GM12878 (cell line): ENCODE measurements around the gene ZNF548. TPM values are rescaled to one million over a fixed set of nuclear protein-coding genes. Genes with fewer than 3 reads are reported as not detected.

Source experiments
- ATF2 ChIP-seq: IDR thresholded peaks from 2 replicates; pipeline ENCODE4 v1.6.1; 2012; ENCODE audit warnings: low read length, inconsistent platforms
- CEBPZ ChIP-seq: fragments of 150-350 bp; IDR thresholded peaks from 2 replicates; pipeline ENCODE4 v1.6.1; 2016; ENCODE audit warnings: low read depth, low read length
- CTCF ChIP-seq, 3 experiments: IDR thresholded peaks in 2 of 3; conservative IDR thresholded peaks in 1 of 3; 2 replicates each; pipeline ENCODE4 v1.5.1; 2011; ENCODE audit warnings: low read depth in 3 of 3, low read length in 3 of 3, mild to moderate bottlenecking in 3 of 3, control low read depth in 2 of 3, moderate library complexity in 2 of 3, inconsistent platforms in 1 of 3, mixed read lengths in 1 of 3; ENCODE audit not compliant: control insufficient read depth in 2 of 3, insufficient read depth in 1 of 3; ENCODE audit errors: extremely low read depth in 1 of 3
- HCFC1 ChIP-seq: fragments of 150-350 bp; IDR thresholded peaks from 2 replicates; pipeline ENCODE4 v1.6.1; 2014; ENCODE audit warnings: low read length
- KDM1A ChIP-seq: fragments of 200-600 bp; sonication (generic); IDR thresholded peaks from 2 replicates; pipeline ENCODE4 v1.6.1; 2016; ENCODE audit warnings: borderline replicate concordance
- SIX5 ChIP-seq: IDR thresholded peaks from 2 replicates; pipeline ENCODE4 v1.6.1; 2011; ENCODE audit warnings: mild to moderate bottlenecking, low read depth, low read length, moderate library complexity; ENCODE audit not compliant: severe bottlenecking
- SREBF1 ChIP-seq: IDR thresholded peaks from 2 replicates; pipeline ENCODE4 v1.6.1; 2012; ENCODE audit warnings: mild to moderate bottlenecking, low read length
- TAF1 ChIP-seq: IDR thresholded peaks from 2 replicates; pipeline ENCODE4 v1.6.1; 2011; ENCODE audit warnings: mild to moderate bottlenecking, low read depth, low read length, borderline replicate concordance
- TARDBP ChIP-seq: IDR thresholded peaks from 2 replicates; pipeline ENCODE4 v1.6.1; 2016; ENCODE audit warnings: borderline replicate concordance
- ZNF592 ChIP-seq: fragments of 450-650 bp; IDR thresholded peaks from 2 replicates; pipeline ENCODE4 v1.6.1; 2017; ENCODE audit warnings: mild to moderate bottlenecking, moderate library complexity
- polyA plus RNA-seq, 11 experiments: library from polyadenylated mRNA; depleted of rRNA in 4 of 11; unstranded in 6 of 11; stranded (reverse) in 5 of 11; fragments of >200 nt; fragmentation: Nextera tagmentation in 4 of 11; fragmentation: Illumina TruSeq in 1 of 11; extraction: Ambion mirVana in 4 of 11; extraction: Trizol in 1 of 11; gene quantifications; 1 replicate in 1 of 11; 2 replicates in 10 of 11; pipeline versions ENCODE4 v1.2.1 to v1.2.3, GENCODE V29; 2011 to 2016; ENCODE audit warnings: inconsistent platforms in 2 of 11, missing spikeins in 2 of 11, low read depth in 1 of 11
- total RNA-seq, 4 experiments: library from RNA; depleted of rRNA in 3 of 4; stranded (reverse); fragments of >200 nt in 3 of 4; fragmentation: Illumina TruSeq in 1 of 4; extraction: Trizol in 1 of 4; gene quantifications; 2 replicates each; pipeline versions ENCODE4 v1.2.1 to v1.2.3, GENCODE V29; 2013 to 2021
- TF ChIP-seq, protein P1 (sequence below): fragments of 450-650 bp; IDR thresholded peaks from 2 replicates; pipeline ENCODE4 v1.6.1; 2016; ENCODE audit warnings: mild to moderate bottlenecking, moderate library complexity, borderline replicate concordance

The ZNF548 gene
- total and polyA plus RNA-seq, 10 of the 15 experiments (the other 5 are each of a cell fraction or from before 2014, with no cell fraction given) = 3.9 to 44.8 (median 16.5) TPM

DNA sequence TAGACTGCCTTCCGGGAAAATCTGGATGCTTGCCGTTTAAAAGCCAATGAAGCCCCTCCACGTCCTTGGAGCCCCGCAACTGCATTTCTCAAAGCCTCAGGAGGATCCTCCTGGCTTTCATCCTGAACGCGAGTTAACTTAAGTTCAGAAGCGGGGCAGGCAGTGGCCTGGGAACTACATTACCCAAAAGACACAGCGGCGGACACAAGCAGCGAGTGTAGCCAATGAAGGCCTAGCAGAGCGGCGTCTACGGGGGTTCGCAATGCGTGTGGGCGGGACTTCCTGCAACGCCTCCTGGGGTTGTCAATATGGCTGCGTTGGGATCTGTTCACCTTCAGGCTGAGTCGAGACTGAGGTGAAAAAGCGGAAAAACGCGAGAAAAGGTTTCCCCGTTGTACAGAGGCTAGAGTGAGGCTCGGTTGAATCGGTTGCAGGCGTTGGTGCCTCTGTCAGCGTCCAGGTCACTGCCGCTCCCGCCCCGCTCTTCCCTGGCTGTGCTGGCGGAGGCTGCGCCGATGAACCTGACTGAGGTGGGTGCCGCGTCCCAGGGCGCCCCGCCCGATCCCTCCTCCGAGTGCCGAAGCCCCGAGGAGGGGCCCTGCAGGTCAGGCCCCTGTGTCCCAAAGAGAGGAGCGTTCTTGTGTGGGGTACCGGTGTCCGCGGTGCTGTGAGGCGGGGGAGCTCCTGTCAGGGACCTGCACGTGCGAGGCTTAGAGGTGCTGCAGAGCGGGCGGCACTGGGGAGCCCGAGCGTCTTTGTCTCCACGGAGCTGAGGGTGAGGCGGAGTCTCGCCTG is 21.4 kb downstream of the ZNF548 start, which contains the start of gene ZNF17 (continued):
- no peak for TF ChIP-seq ATF2
- peak; percentile 73 for TF ChIP-seq CEBPZ
- no peak for TF ChIP-seq CTCF (IDR thresholded peaks at IDR 0.05 in 2 of 3, conservative IDR thresholded peaks at IDR 0.05 in 1 of 3; ENCODE audit: control insufficient read depth in 2 of 3, extremely low read depth in 1 of 3, insufficient read depth in 1 of 3, low read depth in 3 of 3, low read length in 3 of 3)
- TF ChIP-seq TARDBP = peak; percentile 53; the same call in 1 of the 2 replicates
- peak; percentile 93 for TF ChIP-seq HCFC1
- peak; percentile 92 for TF ChIP-seq SIX5
- no peak for TF ChIP-seq KDM1A
- TF ChIP-seq ZNF592 = no peak
- TF ChIP-seq SREBF1 = peak; percentile 67
- TF ChIP-seq, protein P1, sequence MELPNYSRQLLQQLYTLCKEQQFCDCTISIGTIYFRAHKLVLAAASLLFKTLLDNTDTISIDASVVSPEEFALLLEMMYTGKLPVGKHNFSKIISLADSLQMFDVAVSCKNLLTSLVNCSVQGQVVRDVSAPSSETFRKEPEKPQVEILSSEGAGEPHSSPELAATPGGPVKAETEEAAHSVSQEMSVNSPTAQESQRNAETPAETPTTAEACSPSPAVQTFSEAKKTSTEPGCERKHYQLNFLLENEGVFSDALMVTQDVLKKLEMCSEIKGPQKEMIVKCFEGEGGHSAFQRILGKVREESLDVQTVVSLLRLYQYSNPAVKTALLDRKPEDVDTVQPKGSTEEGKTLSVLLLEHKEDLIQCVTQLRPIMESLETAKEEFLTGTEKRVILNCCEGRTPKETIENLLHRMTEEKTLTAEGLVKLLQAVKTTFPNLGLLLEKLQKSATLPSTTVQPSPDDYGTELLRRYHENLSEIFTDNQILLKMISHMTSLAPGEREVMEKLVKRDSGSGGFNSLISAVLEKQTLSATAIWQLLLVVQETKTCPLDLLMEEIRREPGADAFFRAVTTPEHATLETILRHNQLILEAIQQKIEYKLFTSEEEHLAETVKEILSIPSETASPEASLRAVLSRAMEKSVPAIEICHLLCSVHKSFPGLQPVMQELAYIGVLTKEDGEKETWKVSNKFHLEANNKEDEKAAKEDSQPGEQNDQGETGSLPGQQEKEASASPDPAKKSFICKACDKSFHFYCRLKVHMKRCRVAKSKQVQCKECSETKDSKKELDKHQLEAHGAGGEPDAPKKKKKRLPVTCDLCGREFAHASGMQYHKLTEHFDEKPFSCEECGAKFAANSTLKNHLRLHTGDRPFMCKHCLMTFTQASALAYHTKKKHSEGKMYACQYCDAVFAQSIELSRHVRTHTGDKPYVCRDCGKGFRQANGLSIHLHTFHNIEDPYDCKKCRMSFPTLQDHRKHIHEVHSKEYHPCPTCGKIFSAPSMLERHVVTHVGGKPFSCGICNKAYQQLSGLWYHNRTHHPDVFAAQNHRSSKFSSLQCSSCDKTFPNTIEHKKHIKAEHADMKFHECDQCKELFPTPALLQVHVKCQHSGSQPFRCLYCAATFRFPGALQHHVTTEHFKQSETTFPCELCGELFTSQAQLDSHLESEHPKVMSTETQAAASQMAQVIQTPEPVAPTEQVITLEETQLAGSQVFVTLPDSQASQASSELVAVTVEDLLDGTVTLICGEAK = peak; percentile 92
- peak; percentile 89 for TF ChIP-seq TAF1
